ENCODE data around the gene PRLH.
A peak's percentile ranks its signal among the peaks of the same experiment; 100 is the strongest.

The PRLH gene

GRCh38 chr2:237566401-237567235 lies at the start of gene PRLH:
PRLH (plus strand) TSS chr2:237566574; CDS start chr2:237566574, 0 bp downstream.
- no peak for DNase-seq

- DNase-seq = no peak
Observed at GRCh38 chr2:237517163-237517562, 49.2 kb upstream of the PRLH start.

- no peak for DNase-seq
Observed at GRCh38 chr2:237517990-237518389, 48.4 kb upstream of the PRLH start.

DNA sequence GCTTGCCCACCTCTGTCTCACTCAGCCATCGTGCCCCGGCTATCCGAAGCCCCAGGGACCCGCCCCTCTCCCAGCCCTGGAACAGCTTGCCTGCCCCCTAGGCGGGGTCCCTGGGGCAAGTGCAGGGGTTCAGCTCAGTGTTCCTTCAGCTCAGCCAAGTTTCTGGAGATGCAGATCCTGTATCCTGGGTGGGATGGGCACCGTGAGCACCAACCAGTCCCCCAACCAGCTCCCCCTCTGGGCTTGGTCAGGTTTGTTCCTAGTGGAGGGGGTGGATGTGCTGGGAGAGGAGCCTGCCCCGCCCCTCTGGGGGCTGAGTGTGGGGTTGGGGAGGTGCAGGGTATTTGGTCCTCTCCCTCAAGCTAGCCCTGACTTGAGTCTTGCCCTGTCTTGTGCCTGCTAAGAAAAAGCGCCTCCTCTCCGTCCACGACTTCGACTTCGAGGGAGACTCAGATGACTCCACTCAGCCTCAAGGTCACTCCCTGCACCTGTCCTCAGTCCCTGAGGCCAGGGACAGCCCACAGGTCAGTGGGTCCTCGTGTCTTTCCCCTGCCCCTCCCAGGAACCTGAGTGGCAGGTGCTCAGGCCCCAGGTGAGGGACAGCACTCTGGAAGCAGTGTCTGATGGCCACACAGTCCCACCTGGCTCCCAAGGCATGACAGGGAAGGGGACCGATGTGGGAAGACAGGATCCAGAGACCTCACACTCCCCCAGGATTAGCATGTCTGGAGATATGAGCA lies 46.7 kb upstream of the PRLH start:
- DNase-seq = no peak

- DNase-seq = no peak
Observed at GRCh38 chr2:237520290-237520689, 46.1 kb upstream of the PRLH start.

DNA sequence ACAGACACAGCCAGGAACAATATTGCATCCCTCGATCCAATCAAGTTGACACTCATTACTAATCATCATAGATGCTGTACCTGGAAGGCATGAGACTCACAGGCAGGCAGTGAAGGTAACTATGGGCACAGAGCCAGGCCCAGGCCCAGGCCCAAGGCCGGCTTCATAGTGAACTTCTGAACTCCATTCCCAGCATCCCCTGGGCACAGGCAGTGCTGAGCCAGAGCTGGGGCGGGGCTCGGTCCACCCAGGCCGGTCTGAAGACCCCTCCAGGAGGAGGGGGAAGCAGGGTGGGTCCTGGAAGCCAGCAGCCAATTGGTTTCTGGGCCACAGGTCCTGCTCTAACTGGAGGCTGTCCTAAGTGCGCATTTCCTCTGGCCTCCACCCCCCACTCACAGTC lies 41.7 kb upstream of the PRLH start:
- no peak for DNase-seq

GRCh38 chr2:237525559-237526157 lies 40.7 kb upstream of the PRLH start:
- no peak for DNase-seq

- no peak for DNase-seq
Observed at GRCh38 chr2:237527233-237527632, 39.1 kb upstream of the PRLH start.

GRCh38 chr2:237527766-237528165 lies 38.6 kb upstream of the PRLH start:
- no peak for DNase-seq

DNA sequence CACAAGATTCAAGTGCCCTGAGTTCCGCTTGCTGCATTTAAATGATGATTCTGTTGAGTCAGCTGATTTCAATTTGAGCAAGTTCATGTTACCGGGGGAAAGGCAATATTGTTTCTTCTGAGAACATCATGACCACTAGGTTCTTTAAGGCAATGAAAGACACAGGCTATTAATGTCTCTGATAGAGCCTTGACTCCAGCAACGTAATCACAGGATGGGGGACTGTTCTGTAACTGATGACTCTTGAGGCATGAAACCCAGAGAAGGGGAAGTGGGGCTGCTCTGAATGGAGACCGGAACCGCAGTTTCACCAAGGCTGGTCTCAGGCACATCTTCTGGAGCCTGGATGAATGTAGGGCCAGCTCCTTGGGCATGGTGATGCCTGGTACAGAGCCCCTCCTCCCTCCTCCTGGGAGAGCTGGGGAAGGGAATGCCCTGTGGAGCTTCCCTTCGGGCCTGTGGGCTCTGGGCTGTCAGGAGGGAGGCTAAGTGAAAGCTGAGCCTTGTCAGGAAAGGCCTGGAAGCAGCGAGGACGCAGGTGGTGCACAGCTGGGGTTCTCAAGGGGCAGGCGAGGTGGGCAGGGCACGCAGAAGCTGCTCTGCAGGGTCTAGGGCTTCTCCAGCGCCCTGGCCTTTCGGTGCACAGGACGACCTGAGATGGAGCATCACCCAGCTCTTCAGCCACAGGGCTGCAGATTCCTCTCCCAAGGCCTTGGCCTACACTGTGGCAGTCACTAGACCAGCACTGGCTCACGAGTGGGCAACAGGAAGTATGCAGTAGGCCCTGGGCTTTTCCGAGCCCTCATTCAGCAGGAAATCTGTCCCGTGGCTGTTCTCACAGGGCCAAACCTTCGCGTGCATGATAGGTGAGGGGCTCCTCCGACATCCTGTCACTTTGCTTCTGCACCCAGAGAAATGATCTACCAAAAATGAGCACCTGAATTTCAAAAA lies 36.6 kb upstream of the PRLH start:
- DNase-seq = no peak

- DNase-seq = no peak
Observed at GRCh38 chr2:237530472-237531433, 35.6 kb upstream of the PRLH start.

GRCh38 chr2:237532160-237532559 lies 34.2 kb upstream of the PRLH start:
- no peak for DNase-seq

DNA sequence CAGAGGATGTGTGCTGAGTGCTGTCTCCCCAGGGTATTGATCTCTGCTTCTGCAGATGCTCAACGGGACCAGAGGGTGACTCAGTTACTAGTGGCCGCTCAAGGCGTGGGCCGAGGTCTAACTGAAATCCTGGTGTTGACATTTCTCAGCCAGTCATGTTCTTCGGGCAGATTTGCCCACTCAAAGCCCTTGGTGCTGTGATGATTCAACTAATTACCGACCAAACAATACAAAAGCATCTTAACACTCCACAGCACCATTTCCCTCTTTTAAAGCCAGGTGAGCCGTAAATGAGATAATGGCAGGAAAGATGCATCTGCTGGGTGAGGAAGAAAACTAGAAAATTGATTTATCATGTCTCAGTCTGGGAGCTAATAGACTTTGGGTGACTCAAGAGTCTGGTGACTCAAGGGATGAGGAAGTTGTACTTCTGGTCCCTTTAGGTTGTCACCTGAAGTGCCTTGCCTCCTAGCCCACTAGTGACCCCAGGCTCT lies 32.7 kb upstream of the PRLH start:
- DNase-seq = peak; percentile 79

DNA sequence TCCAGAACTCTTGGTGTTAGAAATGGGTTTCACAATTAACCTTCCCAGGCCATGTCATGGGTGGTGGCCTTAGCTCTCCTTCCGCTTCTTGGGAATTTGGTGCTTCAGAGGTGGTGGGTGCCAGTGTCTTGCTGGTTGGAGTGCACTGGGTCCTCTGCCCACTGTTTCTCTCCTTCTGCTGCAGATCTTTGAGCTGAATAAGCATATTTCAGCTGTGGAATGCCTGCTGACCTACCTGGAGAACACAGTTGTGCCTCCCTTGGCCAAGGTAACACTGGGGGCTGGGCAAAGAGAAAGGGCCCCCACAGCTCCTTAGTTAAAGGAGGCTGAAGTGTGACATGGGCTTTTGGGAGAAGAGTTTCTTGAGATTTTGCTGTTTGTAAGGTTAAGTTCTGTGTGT lies 32.0 kb upstream of the PRLH start:
- no peak for DNase-seq

- no peak for DNase-seq
Observed at GRCh38 chr2:237535385-237536082, 30.8 kb upstream of the PRLH start.

DNA sequence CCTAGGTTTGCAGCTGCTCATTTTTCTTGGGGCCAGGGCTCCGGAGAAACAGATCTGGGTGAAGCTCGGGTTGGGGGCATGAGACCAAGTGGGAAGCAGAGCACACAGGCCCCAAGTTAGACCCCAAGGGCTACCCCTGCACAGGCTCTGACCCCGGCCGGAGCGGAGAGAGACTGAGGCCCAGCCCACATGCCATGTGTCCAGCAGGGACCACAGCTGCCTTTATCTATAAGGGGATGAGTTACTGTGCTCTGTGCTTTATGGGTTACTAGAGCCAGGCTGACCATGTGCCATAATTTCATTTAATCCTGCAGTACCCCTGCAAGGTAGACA lies 30.3 kb upstream of the PRLH start:
- no peak for DNase-seq

GRCh38 chr2:237536617-237537016 lies 29.8 kb upstream of the PRLH start:
- no peak for DNase-seq

DNA sequence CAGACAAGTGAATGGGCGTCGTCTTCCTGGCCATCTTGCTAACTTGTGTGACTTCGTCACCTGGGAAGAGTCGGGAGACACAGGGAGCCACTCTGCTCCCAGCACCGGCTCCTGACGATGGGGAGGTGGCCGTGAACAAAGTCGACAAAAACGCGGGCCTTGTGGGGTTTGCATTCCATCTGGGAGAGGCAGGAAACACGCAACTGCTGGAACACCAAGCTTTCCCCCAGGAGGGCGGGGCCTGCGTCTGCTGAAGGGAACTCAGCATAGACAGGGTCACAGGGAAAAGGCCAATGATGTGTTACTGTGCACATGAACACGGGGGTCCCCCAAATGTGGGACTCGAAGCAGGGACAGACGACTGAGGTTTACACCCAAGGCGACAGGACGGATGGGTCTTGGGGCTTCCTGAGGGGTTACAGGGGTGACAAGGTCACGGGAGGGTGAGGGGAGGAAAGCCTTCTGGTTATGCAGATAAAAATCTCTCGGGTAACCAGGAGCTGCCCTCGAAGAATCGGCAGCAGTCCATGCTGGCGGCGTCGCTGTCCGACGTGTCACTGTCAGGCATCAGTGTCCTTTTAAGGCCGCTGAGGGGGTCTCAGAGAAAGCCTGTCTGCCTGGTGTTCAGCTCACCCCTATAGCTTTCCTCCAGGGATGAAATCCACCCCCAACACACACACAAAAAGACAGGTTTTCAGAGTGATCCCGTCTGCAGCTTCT lies 28.2 kb upstream of the PRLH start:
- DNase-seq = no peak

GRCh38 chr2:237538901-237539300 lies 27.5 kb upstream of the PRLH start:
- no peak for DNase-seq

- DNase-seq = no peak
Observed at GRCh38 chr2:237539681-237540080, 26.7 kb upstream of the PRLH start.
